HCT116 (cell line): ENCODE data around the gene EEFSEC. TPM values are rescaled to one million over a fixed set of nuclear protein-coding genes. Genes with fewer than 3 reads are reported as not detected.

ENCODE experiments used
- ATAC-seq: fragments of 200-7000 bp; cut with Tn5 transposase; 2 replicates; pipeline ENCODE4 v1.9.1; 2020; ENCODE audit warnings: mild to moderate bottlenecking, moderate library complexity
- BruUV-seq: library from RNA; stranded (reverse); fragments of 400-500 nt; replicated peaks from 2 replicates; lab custom pipeline; 2021; lab: Mats Ljungman, UMichigan
- CTCF ChIA-PET: fragments of 300-600 bp; sonication (Branson Sonifier 250); formaldehyde crosslinking; loops from one replicate; lab custom pipeline; 2021; ENCODE audit warnings: antibody characterized with exemption; lab: Charles Lee
- POLR2A ChIA-PET: fragments of 300-600, 350-600 bp; sonication (Branson Sonifier 250); formaldehyde crosslinking; loops from one replicate; lab custom pipeline; 2021; ENCODE audit warnings: antibody characterized with exemption; lab: Charles Lee
- RAD21 ChIA-PET, 2 experiments: fragments of 300-600 bp; sonication (Branson Sonifier 250); formaldehyde crosslinking; loops; one replicate each; lab custom pipeline; 2023; ENCODE audit warnings: low total read pairs in 2 of 2; ENCODE audit not compliant: uncharacterized antibody in 2 of 2, unreplicated experiment in 2 of 2, low non-redundant PET in 1 of 2; lab: Charles Lee
- DNase-seq: peaks from one replicate; pipeline ENCODE4 v3.0.0-alpha.2; 2010; ENCODE audit warnings: low read depth, low spot score
- H2AFZ ChIP-seq: fragments of 200-600 bp; shearing (Covaris generic), sonication (generic); 2 replicates; pipeline ENCODE4 v1.6.1; 2017; ENCODE audit warnings: low read depth, mixed run types, mixed read lengths, antibody characterized with exemption, low read length; ENCODE audit not compliant: poor library complexity, severe bottlenecking
- H3K27ac ChIP-seq: 2 replicates; pipeline ENCODE4 v1.5.1; 2012; ENCODE audit warnings: low read depth, low read length
- H3K27me3 ChIP-seq: fragments of 200-600 bp; sonication (generic); 2 replicates; pipeline ENCODE4 v1.6.1; 2016; ENCODE audit warnings: mixed run types, low read length, mixed read lengths; ENCODE audit not compliant: insufficient read depth
- H3K36me3 ChIP-seq, 2 experiments: fragments of 200-500 bp in 1 of 2; fragments of 200-600 bp in 1 of 2; sonication (Bioruptor generic) in 1 of 2; sonication (generic) in 1 of 2; 2 replicates each; pipeline versions ENCODE4 v1.5.1 to v1.6.1; 2014 to 2016; ENCODE audit warnings: low read length in 2 of 2, inconsistent platforms in 1 of 2, mixed read lengths in 1 of 2, mixed run types in 1 of 2; ENCODE audit not compliant: insufficient read depth in 2 of 2, control insufficient read depth in 1 of 2
- H3K4me1 ChIP-seq, 2 experiments: fragments of 200-600 bp in 1 of 2; sonication (generic) in 1 of 2; 2 replicates each; pipeline versions ENCODE4 v1.5.1 to v1.6.1; 2012 to 2017; ENCODE audit warnings: low read length in 2 of 2, inconsistent platforms in 1 of 2, mild to moderate bottlenecking in 1 of 2, mixed read lengths in 1 of 2, mixed run types in 1 of 2, moderate library complexity in 1 of 2; ENCODE audit not compliant: insufficient read depth in 2 of 2, control insufficient read depth in 1 of 2
- H3K4me2 ChIP-seq: fragments of 200-600 bp; sonication (generic); 2 replicates; pipeline ENCODE4 v1.6.1; 2017; ENCODE audit warnings: mixed run types, low read length, mixed read lengths
- H3K4me3 ChIP-seq, 2 experiments: fragments of 200-600 bp in 1 of 2; sonication (generic) in 1 of 2; replicated peaks in 1 of 2; 2 replicates each; pipeline ENCODE4 v1.5.1; 2011 to 2016; ENCODE audit warnings: low read length in 2 of 2, control low read depth in 1 of 2, low read depth in 1 of 2, mild to moderate bottlenecking in 1 of 2, mixed read lengths in 1 of 2, mixed run types in 1 of 2
- H3K79me2 ChIP-seq: fragments of 200-600 bp; sonication (generic); 2 replicates; pipeline ENCODE4 v1.6.1; 2017; ENCODE audit warnings: mild to moderate bottlenecking, mixed run types, low read length, moderate library complexity, mixed read lengths; ENCODE audit not compliant: insufficient read depth
- H3K9ac ChIP-seq: fragments of 200-600 bp; sonication (generic); 2 replicates; pipeline ENCODE4 v1.6.1; 2016; ENCODE audit warnings: low read length, mixed read lengths
- H3K9me2 ChIP-seq: fragments of 200-600 bp; sonication (generic), shearing (Covaris generic); 2 replicates; pipeline ENCODE4 v1.6.1; 2017; ENCODE audit warnings: mixed run types, mild to moderate bottlenecking, moderate library complexity; ENCODE audit not compliant: insufficient read depth
- H3K9me3 ChIP-seq, 2 experiments: fragments of 200-500 bp in 1 of 2; fragments of 200-600 bp in 1 of 2; sonication (Bioruptor generic) in 1 of 2; sonication (generic) in 1 of 2; 2 replicates each; pipeline ENCODE4 v1.6.1; 2014 to 2017; ENCODE audit warnings: low read length in 2 of 2, mixed read lengths in 2 of 2, inconsistent platforms in 1 of 2, low read depth in 1 of 2, mild to moderate bottlenecking in 1 of 2, mixed run types in 1 of 2, moderate library complexity in 1 of 2; ENCODE audit not compliant: control insufficient read depth in 1 of 2, insufficient read depth in 1 of 2
- H4K20me1 ChIP-seq: fragments of 200-600 bp; sonication (generic), shearing (Covaris generic); 2 replicates; pipeline ENCODE4 v1.6.1; 2017; ENCODE audit warnings: mixed run types, mild to moderate bottlenecking, moderate library complexity; ENCODE audit not compliant: insufficient read depth
- CBX3 ChIP-seq: IDR thresholded peaks from 2 replicates; pipeline ENCODE4 v1.6.1; 2012; ENCODE audit warnings: low read depth
- CEBPB ChIP-seq: IDR thresholded peaks from 2 replicates; pipeline ENCODE4 v1.6.1; 2012; ENCODE audit warnings: low read depth
- EGR1 ChIP-seq: IDR thresholded peaks from 2 replicates; pipeline ENCODE4 v1.6.1; 2012; ENCODE audit warnings: low read depth
- ELF1 ChIP-seq: IDR thresholded peaks from 2 replicates; pipeline ENCODE4 v1.6.1; 2012; ENCODE audit warnings: low read depth, borderline replicate concordance
- EZH2 ChIP-seq: fragments of 200-600 bp; sonication (generic); IDR thresholded peaks from 2 replicates; pipeline ENCODE4 v1.6.1; 2017; ENCODE audit warnings: antibody characterized with exemption, mixed run types
- EZH2phosphoT487 ChIP-seq: fragments of 200-600 bp; IDR thresholded peaks from 2 replicates; pipeline ENCODE4 v1.6.1; 2018; ENCODE audit warnings: antibody characterized with exemption, borderline replicate concordance
- FOSL1 ChIP-seq: IDR thresholded peaks from 2 replicates; pipeline ENCODE4 v1.6.1; 2012; ENCODE audit warnings: low read depth
- JUND ChIP-seq: IDR thresholded peaks from 2 replicates; pipeline ENCODE4 v1.6.1; 2012
- POLR2A ChIP-seq: IDR thresholded peaks from 2 replicates; pipeline ENCODE4 v1.7.0; 2011; ENCODE audit warnings: borderline replicate concordance; ENCODE audit not compliant: insufficient read depth, insufficient read length; ENCODE audit errors: extremely low read depth
- POLR2AphosphoS5 ChIP-seq: IDR thresholded peaks from 2 replicates; pipeline ENCODE4 v1.6.1; 2011; ENCODE audit warnings: mild to moderate bottlenecking, low read depth, low read length, moderate library complexity
- RAD21 ChIP-seq: IDR thresholded peaks from 2 replicates; pipeline ENCODE4 v1.6.1; 2012; ENCODE audit warnings: low read depth, mild to moderate bottlenecking
- SIN3A ChIP-seq: IDR thresholded peaks from 2 replicates; pipeline ENCODE4 v1.6.1; 2012; ENCODE audit warnings: low read depth
- SRF ChIP-seq: IDR thresholded peaks from 2 replicates; pipeline ENCODE4 v1.6.1; 2012; ENCODE audit warnings: low read depth
- TCF7L2 ChIP-seq: IDR thresholded peaks from 2 replicates; pipeline ENCODE4 v1.7.0; 2011; ENCODE audit warnings: borderline replicate concordance, inconsistent platforms; ENCODE audit not compliant: insufficient read depth, insufficient read length; ENCODE audit errors: extremely low read depth
- ZFX ChIP-seq: fragments of 450-650 bp; IDR thresholded peaks from 2 replicates; pipeline ENCODE4 v1.6.1; 2017
- ZNF274 ChIP-seq: fragments of 200-500 bp; sonication (Bioruptor generic); IDR thresholded peaks from 2 replicates; pipeline ENCODE4 v1.6.1; 2014; ENCODE audit warnings: mild to moderate bottlenecking, low read depth, low read length, inconsistent platforms
- intact Hi-C: fragments of 100-400 bp; cut with micrococcal nuclease; formaldehyde crosslinking; loops from 2 replicates; pipeline ENCODE4 v1.10.0; 2022
- total RNA-seq: library from RNA; stranded (reverse); gene quantifications from one replicate; pipeline ENCODE4 v1.2.1, GENCODE V29; 2021; ENCODE audit not compliant: unreplicated experiment
- TF ChIP-seq, protein P1 (sequence below), 3 experiments: fragments of 200-600 bp in 1 of 3; sonication (generic) in 1 of 3; IDR thresholded peaks in 2 of 3; conservative IDR thresholded peaks in 1 of 3; 2 replicates each; pipeline ENCODE4 v1.5.1; 2012 to 2017; ENCODE audit warnings: low read depth in 2 of 3, low read length in 2 of 3, antibody characterized with exemption in 1 of 3, borderline replicate concordance in 1 of 3, control low read depth in 1 of 3, mild to moderate bottlenecking in 1 of 3, mixed read lengths in 1 of 3, mixed run types in 1 of 3, moderate library complexity in 1 of 3; ENCODE audit not compliant: insufficient read depth in 1 of 3
- TF ChIP-seq, protein P2 (sequence below): IDR thresholded peaks from 2 replicates; pipeline ENCODE4 v1.6.1; 2011; ENCODE audit warnings: mild to moderate bottlenecking, low read length, moderate library complexity; ENCODE audit not compliant: insufficient replicate concordance; ENCODE audit errors: extremely low read depth
- TF ChIP-seq, protein P3 (sequence below): IDR thresholded peaks from 2 replicates; pipeline ENCODE4 v1.6.1; 2012
- TF ChIP-seq, protein P4 (sequence below): IDR thresholded peaks from 2 replicates; pipeline ENCODE4 v1.6.1; 2012

EEFSEC gene
- total RNA-seq, 1 experiment from 2014 or later = 16.1 TPM

DNA sequence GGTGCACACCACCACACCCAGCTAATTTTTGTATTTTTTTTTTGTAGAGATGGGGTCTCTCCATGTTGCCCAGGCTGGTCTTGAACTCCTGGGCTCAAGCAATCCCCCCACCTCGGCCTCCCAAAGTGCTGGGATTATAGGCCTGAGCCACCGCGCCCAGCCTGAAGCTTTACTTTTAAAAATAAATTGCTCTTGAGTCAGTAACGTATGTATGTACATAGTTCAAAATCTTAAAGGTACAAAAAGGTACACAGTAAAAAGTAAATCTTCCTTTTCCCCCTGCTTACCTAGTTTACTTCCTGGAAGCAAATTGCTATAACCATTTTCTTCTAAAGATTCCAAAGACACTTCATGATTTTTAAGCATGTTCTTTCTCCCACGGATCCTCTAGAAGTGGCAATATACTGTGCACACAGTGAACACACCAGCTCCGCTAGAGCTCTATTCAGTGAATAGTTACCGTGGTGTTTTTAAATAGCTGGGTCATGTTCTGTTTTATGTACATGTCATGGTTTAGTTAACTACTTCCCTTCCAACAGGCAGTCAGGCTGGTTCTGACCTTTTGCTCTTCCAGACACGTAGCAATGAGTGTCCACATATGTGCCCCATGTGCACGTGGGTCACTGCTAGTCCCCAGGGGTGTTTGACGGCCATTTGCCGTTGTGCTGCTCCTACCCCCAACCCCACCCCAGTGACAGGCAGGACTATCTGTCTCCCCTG, 82.1 kb downstream of the EEFSEC start:
- Histone ChIP-seq H3K4me3 (no peak overlapping the region), H3K4me2 (no peak overlapping the region), H3K36me3 (no peaks in the 10 kb centered on the region), H3K4me1 (no peaks in the 10 kb centered on the region), H3K27ac (no peak overlapping the region), H3K79me2 (0 out of 2 replicates have a peak, but pooled peaks cover 3% of the 10 kb centered on the region), H3K9me3 (no peaks in the 10 kb centered on the region), H2AFZ (no peak overlapping the region), H3K27me3 (no peaks in the 10 kb centered on the region), H3K9ac (no peak overlapping the region), H3K9me2 (no peaks in the 10 kb centered on the region), H4K20me1 (no peaks in the 10 kb centered on the region)
- ATAC-seq (no peak), DNase-seq (no peak)
- no TSS peak for BruUV-seq
- ChIA-PET RAD21 (no interaction called here), POLR2A (no interaction called here), CTCF (interaction anchor here (1.3 kb wide), 1 partner anchor 9 kb away, joined by 3 read pairs; no protein-coding TSS in a partner anchor)
- intact Hi-C loops = no loop called here
- no peak for TF ChIP-seq JUND
- TF ChIP-seq, protein P1, sequence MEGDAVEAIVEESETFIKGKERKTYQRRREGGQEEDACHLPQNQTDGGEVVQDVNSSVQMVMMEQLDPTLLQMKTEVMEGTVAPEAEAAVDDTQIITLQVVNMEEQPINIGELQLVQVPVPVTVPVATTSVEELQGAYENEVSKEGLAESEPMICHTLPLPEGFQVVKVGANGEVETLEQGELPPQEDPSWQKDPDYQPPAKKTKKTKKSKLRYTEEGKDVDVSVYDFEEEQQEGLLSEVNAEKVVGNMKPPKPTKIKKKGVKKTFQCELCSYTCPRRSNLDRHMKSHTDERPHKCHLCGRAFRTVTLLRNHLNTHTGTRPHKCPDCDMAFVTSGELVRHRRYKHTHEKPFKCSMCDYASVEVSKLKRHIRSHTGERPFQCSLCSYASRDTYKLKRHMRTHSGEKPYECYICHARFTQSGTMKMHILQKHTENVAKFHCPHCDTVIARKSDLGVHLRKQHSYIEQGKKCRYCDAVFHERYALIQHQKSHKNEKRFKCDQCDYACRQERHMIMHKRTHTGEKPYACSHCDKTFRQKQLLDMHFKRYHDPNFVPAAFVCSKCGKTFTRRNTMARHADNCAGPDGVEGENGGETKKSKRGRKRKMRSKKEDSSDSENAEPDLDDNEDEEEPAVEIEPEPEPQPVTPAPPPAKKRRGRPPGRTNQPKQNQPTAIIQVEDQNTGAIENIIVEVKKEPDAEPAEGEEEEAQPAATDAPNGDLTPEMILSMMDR (IDR thresholded peaks at IDR 0.05 in 2 of 3, conservative IDR thresholded peaks at IDR 0.05 in 1 of 3; ENCODE audit: borderline replicate concordance in 1 of 3, insufficient read depth in 1 of 3, low read depth in 2 of 3, low read length in 2 of 3) = no peak
- TF ChIP-seq POLR2AphosphoS5 = no peak
- no peak for TF ChIP-seq POLR2A
- no peak for TF ChIP-seq TCF7L2
- TF ChIP-seq, protein P2, sequence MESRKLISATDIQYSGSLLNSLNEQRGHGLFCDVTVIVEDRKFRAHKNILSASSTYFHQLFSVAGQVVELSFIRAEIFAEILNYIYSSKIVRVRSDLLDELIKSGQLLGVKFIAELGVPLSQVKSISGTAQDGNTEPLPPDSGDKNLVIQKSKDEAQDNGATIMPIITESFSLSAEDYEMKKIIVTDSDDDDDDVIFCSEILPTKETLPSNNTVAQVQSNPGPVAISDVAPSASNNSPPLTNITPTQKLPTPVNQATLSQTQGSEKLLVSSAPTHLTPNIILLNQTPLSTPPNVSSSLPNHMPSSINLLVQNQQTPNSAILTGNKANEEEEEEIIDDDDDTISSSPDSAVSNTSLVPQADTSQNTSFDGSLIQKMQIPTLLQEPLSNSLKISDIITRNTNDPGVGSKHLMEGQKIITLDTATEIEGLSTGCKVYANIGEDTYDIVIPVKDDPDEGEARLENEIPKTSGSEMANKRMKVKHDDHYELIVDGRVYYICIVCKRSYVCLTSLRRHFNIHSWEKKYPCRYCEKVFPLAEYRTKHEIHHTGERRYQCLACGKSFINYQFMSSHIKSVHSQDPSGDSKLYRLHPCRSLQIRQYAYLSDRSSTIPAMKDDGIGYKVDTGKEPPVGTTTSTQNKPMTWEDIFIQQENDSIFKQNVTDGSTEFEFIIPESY = no peak
- TF ChIP-seq, protein P3, sequence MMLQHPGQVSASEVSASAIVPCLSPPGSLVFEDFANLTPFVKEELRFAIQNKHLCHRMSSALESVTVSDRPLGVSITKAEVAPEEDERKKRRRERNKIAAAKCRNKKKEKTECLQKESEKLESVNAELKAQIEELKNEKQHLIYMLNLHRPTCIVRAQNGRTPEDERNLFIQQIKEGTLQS = no peak
- no peak for TF ChIP-seq ZFX
- TF ChIP-seq, protein P4, sequence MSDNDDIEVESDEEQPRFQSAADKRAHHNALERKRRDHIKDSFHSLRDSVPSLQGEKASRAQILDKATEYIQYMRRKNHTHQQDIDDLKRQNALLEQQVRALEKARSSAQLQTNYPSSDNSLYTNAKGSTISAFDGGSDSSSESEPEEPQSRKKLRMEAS = no peak
- no peak for TF ChIP-seq EZH2
- TF ChIP-seq RAD21 = no peak
- no peak for TF ChIP-seq SIN3A
- no peak for TF ChIP-seq SRF
- TF ChIP-seq ZNF274 = no peak
- no peak for TF ChIP-seq CBX3
- TF ChIP-seq ELF1 = no peak
- TF ChIP-seq EGR1 = no peak
- TF ChIP-seq CEBPB = no peak
- TF ChIP-seq EZH2phosphoT487 = no peak
- TF ChIP-seq FOSL1 = no peak
